Measurements from ENCODE around the gene C20orf204.

C20orf204 gene

DNA sequence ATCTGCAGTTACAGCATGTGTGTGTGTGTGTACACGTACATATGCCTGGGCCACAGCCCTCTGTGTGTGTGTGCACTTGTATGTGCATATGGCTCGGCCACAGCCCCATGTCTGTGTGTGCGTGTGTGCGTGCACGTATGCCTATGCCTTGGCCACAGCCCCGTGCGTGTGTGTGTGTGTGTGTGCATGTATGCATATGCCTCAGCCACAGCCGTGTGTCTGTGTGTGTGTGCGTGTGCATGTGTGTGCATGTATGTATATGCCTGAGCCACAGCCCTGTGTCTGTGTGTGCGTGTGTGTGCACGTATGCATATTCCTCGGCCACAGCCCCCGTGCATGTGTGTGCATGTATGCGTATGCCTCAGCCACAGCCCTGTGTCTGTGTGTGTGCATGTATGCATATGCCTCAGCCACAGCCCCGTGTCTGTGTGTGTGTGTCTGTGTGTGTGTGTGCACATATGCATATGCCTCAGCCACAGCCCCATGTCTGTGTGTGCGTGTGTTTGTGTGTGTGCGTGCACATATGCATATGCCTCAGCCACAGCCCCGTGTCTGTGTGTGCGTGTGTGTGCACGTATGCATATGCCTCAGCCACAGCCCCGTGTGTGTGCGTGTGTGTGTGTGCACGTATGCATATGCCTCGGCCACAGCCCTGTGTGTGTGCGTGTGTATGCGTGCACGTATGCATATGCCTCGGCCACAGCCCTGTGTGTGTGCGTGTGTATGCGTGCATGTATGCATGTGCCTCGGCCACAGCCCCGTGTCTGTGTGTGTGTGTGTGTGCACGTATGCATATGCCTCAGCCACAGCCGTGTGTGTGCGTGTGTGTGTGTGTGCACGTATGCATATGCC lies 14.6 kb upstream of the C20orf204 start:
- H3K79me2 ChIP-seq (ENCODE audit: low read length), result no peaks in the 10 kb centered on the region; the same call in 1 of the 2 replicates
- no peaks in the 10 kb centered on the region for H4K20me1 ChIP-seq (ENCODE audit: insufficient read depth, low read length)
- TF ChIP-seq, protein P1, sequence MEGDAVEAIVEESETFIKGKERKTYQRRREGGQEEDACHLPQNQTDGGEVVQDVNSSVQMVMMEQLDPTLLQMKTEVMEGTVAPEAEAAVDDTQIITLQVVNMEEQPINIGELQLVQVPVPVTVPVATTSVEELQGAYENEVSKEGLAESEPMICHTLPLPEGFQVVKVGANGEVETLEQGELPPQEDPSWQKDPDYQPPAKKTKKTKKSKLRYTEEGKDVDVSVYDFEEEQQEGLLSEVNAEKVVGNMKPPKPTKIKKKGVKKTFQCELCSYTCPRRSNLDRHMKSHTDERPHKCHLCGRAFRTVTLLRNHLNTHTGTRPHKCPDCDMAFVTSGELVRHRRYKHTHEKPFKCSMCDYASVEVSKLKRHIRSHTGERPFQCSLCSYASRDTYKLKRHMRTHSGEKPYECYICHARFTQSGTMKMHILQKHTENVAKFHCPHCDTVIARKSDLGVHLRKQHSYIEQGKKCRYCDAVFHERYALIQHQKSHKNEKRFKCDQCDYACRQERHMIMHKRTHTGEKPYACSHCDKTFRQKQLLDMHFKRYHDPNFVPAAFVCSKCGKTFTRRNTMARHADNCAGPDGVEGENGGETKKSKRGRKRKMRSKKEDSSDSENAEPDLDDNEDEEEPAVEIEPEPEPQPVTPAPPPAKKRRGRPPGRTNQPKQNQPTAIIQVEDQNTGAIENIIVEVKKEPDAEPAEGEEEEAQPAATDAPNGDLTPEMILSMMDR (IDR thresholded peaks at IDR 0.05; ENCODE audit: low read length), result no peak
- TF ChIP-seq EZH2phosphoT487 (IDR thresholded peaks at IDR 0.05; ENCODE audit: low read length) (no peak), EZH2 (optimal IDR thresholded peaks at IDR 0.05; ENCODE audit: low read depth, low read length) (no peak)
- no peak overlapping the region for H2AFZ ChIP-seq (ENCODE audit: low read length)
- no peak overlapping the region for H3K4me2 ChIP-seq (ENCODE audit: low read depth, low read length)
- H3K27me3 ChIP-seq (replicated peaks; ENCODE audit: insufficient read depth, low read length), result no peaks in the 10 kb centered on the region
- peaks cover 4% of the 10 kb centered on the region; the same call in 1 of the 2 replicates for H3K36me3 ChIP-seq (replicated peaks; ENCODE audit: insufficient read depth, low read length)
- no peak for DNase-seq
- H3F3A ChIP-seq (ENCODE audit: insufficient read depth, low read length), result no peaks in the 10 kb centered on the region
- no peaks in the 10 kb centered on the region for H3K9me2 ChIP-seq (replicated peaks; ENCODE audit: insufficient read depth, low read length)
- no peaks in the 10 kb centered on the region for H3K4me1 ChIP-seq (ENCODE audit: low read length)
- no peaks in the 10 kb centered on the region for H3K9me3 ChIP-seq (replicated peaks; ENCODE audit: insufficient read depth, low read length)
- no peak overlapping the region for H3K27ac ChIP-seq (ENCODE audit: low read length)
- H3K4me3 ChIP-seq (ENCODE audit: low read length), result no peak overlapping the region
- H3K9ac ChIP-seq (ENCODE audit: low read length), result no peak overlapping the region

DNA sequence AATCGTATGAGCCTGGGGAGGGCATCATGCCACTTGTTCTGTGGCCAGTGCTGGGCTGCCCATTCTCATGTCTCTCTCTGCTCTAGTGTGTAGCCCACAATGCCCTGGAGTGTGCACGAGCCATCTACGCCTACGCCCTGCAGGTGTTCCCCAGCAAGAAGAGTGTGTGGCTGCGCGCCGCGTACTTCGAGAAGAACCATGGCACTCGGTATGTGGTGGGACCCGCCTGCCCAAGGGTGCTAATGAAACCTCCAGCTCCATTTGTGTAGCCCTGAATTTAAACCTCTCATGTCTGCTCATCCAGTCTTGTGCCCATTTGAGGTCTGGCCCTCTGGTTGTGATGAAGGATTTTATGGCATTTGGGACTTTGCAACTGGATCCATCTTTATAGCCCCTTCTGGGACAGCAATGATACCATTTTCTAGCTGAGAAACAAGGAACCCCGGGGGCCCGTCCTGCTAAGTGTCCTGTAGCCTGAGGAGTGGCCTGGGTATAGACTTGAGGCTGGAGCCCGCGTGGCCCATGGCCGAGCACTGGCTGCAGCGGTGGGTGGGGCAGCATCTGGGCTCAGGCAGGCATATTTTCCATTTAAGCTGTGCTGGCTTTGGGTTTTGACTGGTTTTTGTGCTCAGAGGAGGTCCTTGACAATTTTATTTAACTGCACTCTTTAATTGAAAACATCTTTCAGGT lies 13.2 kb upstream of the C20orf204 start:
- no peak overlapping the region for H3K4me2 ChIP-seq (ENCODE audit: low read depth, low read length)
- DNase-seq, result no peak
- no peak overlapping the region for H3K27ac ChIP-seq (ENCODE audit: low read length)
- peaks cover 4% of the 10 kb centered on the region; the same call in 1 of the 2 replicates for H3K36me3 ChIP-seq (replicated peaks; ENCODE audit: insufficient read depth, low read length)
- no peak for TF ChIP-seq EZH2phosphoT487 (IDR thresholded peaks at IDR 0.05; ENCODE audit: low read length)
- TF ChIP-seq EZH2 (optimal IDR thresholded peaks at IDR 0.05; ENCODE audit: low read depth, low read length), result no peak
- TF ChIP-seq, protein P1 (IDR thresholded peaks at IDR 0.05; ENCODE audit: low read length), result no peak
- H3K4me3 ChIP-seq (ENCODE audit: low read length), result no peak overlapping the region
- H2AFZ ChIP-seq (ENCODE audit: low read length), result no peak overlapping the region
- no peaks in the 10 kb centered on the region for H3K9me3 ChIP-seq (replicated peaks; ENCODE audit: insufficient read depth, low read length)
- H3K27me3 ChIP-seq (replicated peaks; ENCODE audit: insufficient read depth, low read length), result no peaks in the 10 kb centered on the region
- no peaks in the 10 kb centered on the region for H3K9me2 ChIP-seq (replicated peaks; ENCODE audit: insufficient read depth, low read length)
- H4K20me1 ChIP-seq (ENCODE audit: insufficient read depth, low read length), result no peaks in the 10 kb centered on the region
- H3K9ac ChIP-seq (ENCODE audit: low read length), result no peak overlapping the region
- H3K4me1 ChIP-seq (ENCODE audit: low read length), result no peaks in the 10 kb centered on the region
- no peaks in the 10 kb centered on the region for H3K79me2 ChIP-seq (ENCODE audit: low read length)
- no peaks in the 10 kb centered on the region for H3F3A ChIP-seq (ENCODE audit: insufficient read depth, low read length)

DNA sequence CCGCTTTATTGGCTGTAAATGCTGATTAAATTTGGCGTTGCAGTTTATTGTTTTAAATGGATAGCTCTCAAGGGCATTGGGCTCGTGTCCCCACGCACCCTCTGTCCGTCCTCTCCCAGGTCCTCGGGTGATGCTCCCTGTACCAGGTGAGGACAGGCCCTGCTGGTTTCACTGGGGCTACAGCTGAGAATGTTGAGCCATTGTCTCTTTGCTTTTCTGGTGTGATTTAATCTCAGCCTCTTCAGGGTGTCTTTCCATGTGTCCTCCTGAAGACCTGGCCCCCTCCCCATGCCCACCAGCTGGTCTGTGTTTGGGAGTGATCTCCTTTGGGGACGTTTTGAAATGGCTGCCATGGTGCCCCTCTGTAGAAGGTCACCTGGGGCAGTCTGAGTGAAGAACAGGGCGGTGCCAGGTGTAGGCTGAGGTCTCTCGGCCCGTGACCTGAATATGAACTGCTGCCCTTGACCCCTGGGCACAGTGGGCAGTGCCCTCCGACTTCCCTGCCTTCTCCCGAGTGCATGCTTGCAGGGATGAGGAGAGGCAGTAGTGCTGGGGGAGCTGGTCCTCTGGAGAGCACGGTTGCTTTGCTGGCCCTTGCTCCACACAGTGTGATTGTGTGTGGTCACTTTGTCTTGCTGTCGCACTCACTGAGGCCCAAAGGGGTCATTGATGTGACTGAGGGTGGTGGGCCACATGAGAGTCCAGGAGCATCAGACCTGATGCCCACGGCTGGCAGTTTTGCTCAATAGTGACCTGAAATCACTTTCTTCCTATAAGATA lies 12.4 kb upstream of the C20orf204 start:
- Histone ChIP-seq H3F3A (ENCODE audit: insufficient read depth, low read length) (no peaks in the 10 kb centered on the region), H3K9me2 (replicated peaks; ENCODE audit: insufficient read depth, low read length) (no peaks in the 10 kb centered on the region), H3K9ac (ENCODE audit: low read length) (no peak overlapping the region), H3K79me2 (ENCODE audit: low read length) (no peaks in the 10 kb centered on the region), H3K27me3 (replicated peaks; ENCODE audit: insufficient read depth, low read length) (no peaks in the 10 kb centered on the region), H3K4me3 (ENCODE audit: low read length) (no peak overlapping the region), H3K9me3 (replicated peaks; ENCODE audit: insufficient read depth, low read length) (no peaks in the 10 kb centered on the region), H2AFZ (ENCODE audit: low read length) (no peak overlapping the region), H3K4me1 (ENCODE audit: low read length) (no peaks in the 10 kb centered on the region), H3K36me3 (replicated peaks; ENCODE audit: insufficient read depth, low read length) (peaks cover 4% of the 10 kb centered on the region; the same call in 1 of the 2 replicates), H4K20me1 (ENCODE audit: insufficient read depth, low read length) (no peaks in the 10 kb centered on the region), H3K4me2 (ENCODE audit: low read depth, low read length) (no peak overlapping the region), H3K27ac (ENCODE audit: low read length) (no peak overlapping the region)
- TF ChIP-seq EZH2phosphoT487 (IDR thresholded peaks at IDR 0.05; ENCODE audit: low read length) (no peak), EZH2 (optimal IDR thresholded peaks at IDR 0.05; ENCODE audit: low read depth, low read length) (no peak)
- TF ChIP-seq, protein P1 (IDR thresholded peaks at IDR 0.05; ENCODE audit: low read length), result no peak
- no peak for DNase-seq

Data from MM.1S (cell line).